ENCODE data around the gene NDUFA6. TPM values are rescaled to one million over a fixed set of nuclear protein-coding genes. Genes with fewer than 3 reads are reported as not detected.

NDUFA6 gene
- total and polyA plus RNA-seq, 2 experiments from 2014 or later = 134 to 324 TPM

GRCh38 chr22:42050641-42051180 lies 39.9 kb downstream of the NDUFA6 start:
- Histone ChIP-seq H3K27me3 (no peaks in the 10 kb centered on the region), H3K9me3 (ENCODE audit: low read depth) (no peaks in the 10 kb centered on the region), H3K4me3 (no peak overlapping the region), H3K4me1 (ENCODE audit: low read depth) (no peaks in the 10 kb centered on the region), H3K36me3 (no peaks in the 10 kb centered on the region), H3K27ac (no peak overlapping the region)
- DNase-seq (ENCODE audit: low read depth in 1 of 2, low spot score in 1 of 2) = no peak
- no peak for TF ChIP-seq CTCF (IDR thresholded peaks at IDR 0.05; ENCODE audit: low read depth, low read length)

- Histone ChIP-seq H3K9me3 (ENCODE audit: low read depth) (no peaks in the 10 kb centered on the region), H3K27ac (no peak overlapping the region), H3K4me3 (no peak overlapping the region), H3K27me3 (no peaks in the 10 kb centered on the region), H3K36me3 (no peaks in the 10 kb centered on the region), H3K4me1 (ENCODE audit: low read depth) (no peaks in the 10 kb centered on the region)
- TF ChIP-seq CTCF (IDR thresholded peaks at IDR 0.05; ENCODE audit: low read depth, low read length) = no peak
- DNase-seq (ENCODE audit: low read depth in 1 of 2, low spot score in 1 of 2) = no peak
Observed at GRCh38 chr22:42041784-42042183, 48.8 kb downstream of the NDUFA6 start.

GRCh38 chr22:42039271-42039670 lies 51.3 kb downstream of the NDUFA6 start:
- Histone ChIP-seq H3K27me3 (no peaks in the 10 kb centered on the region), H3K9me3 (ENCODE audit: low read depth) (no peaks in the 10 kb centered on the region), H3K27ac (no peak overlapping the region), H3K4me1 (ENCODE audit: low read depth) (no peaks in the 10 kb centered on the region), H3K4me3 (no peak overlapping the region), H3K36me3 (no peaks in the 10 kb centered on the region)
- no peak for TF ChIP-seq CTCF (IDR thresholded peaks at IDR 0.05; ENCODE audit: low read depth, low read length)
- no peak for DNase-seq (ENCODE audit: low read depth in 1 of 2, low spot score in 1 of 2)

Other genes with a start within 250 kb of the NDUFA6 start
- gene SHISA8, start 175.7 kb downstream of the NDUFA6 start, total RNA-seq = not detected in 2 replicates
- gene SHISA8, start 175.7 kb downstream of the NDUFA6 start, polyA plus RNA-seq = 0.16 TPM in 1 of 2 replicates, not detected in the other
- 0.14 and 1.9 TPM in 2 replicates for gene TNFRSF13C, start 164.0 kb downstream of the NDUFA6 start, total RNA-seq
- 1.1 TPM in 2 replicates for gene TNFRSF13C, start 164.0 kb downstream of the NDUFA6 start, polyA plus RNA-seq
- gene CENPM, start 143.6 kb downstream of the NDUFA6 start, total RNA-seq = 22.0 and 26.7 TPM in 2 replicates
- gene CENPM, start 143.6 kb downstream of the NDUFA6 start, polyA plus RNA-seq = 25.8 and 37.0 TPM in 2 replicates
- 3.6 and 3.9 TPM in 2 replicates for gene SEPTIN3, start 121.3 kb downstream of the NDUFA6 start, total RNA-seq
- gene SEPTIN3, start 121.3 kb downstream of the NDUFA6 start, polyA plus RNA-seq = 2.9 and 3.4 TPM in 2 replicates
- not detected in 2 replicates for gene WBP2NL, start 92.0 kb downstream of the NDUFA6 start, total RNA-seq
- not detected in 2 replicates for gene WBP2NL, start 92.0 kb downstream of the NDUFA6 start, polyA plus RNA-seq
- 31.7 and 34.9 TPM in 2 replicates for gene NAGA, start 20.0 kb downstream of the NDUFA6 start, total RNA-seq
- 22.8 and 29.7 TPM in 2 replicates for gene NAGA, start 20.0 kb downstream of the NDUFA6 start, polyA plus RNA-seq
- gene PHETA2, start 16.5 kb downstream of the NDUFA6 start, total RNA-seq = 1.1 and 2.2 TPM in 2 replicates
- gene PHETA2, start 16.5 kb downstream of the NDUFA6 start, polyA plus RNA-seq = 0.68 and 1.1 TPM in 2 replicates
- 9.2 and 10.3 TPM in 2 replicates for gene SMDT1, start 11.1 kb downstream of the NDUFA6 start, total RNA-seq
- gene SMDT1, start 11.1 kb downstream of the NDUFA6 start, polyA plus RNA-seq = 212 and 237 TPM in 2 replicates
- 0.14 and 2.2 TPM in 2 replicates for gene CYP2D6, start 40.0 kb upstream of the NDUFA6 start, total RNA-seq
- 2.3 and 2.6 TPM in 2 replicates for gene CYP2D6, start 40.0 kb upstream of the NDUFA6 start, polyA plus RNA-seq
- 46.4 and 48.8 TPM in 2 replicates for gene TCF20, start 179.9 kb upstream of the NDUFA6 start, total RNA-seq
- 5.7 and 6.4 TPM in 2 replicates for gene TCF20, start 179.9 kb upstream of the NDUFA6 start, polyA plus RNA-seq

All from cardiac muscle cell (in vitro differentiated cells and primary cell).